Ammon's horn (tissue), 1 donor: ENCODE results near the gene MBP.
"Not testable (repeated sequence)": the region's sequence is repeated elsewhere in the genome, so short reads cannot be mapped to it uniquely, and the experiment has no call there.

ENCODE experiments used
- DNase-seq: peaks from one replicate; pipeline ENCODE4 v3.0.0-alpha.2; 2016; ENCODE audit warnings: low spot score

The MBP gene

DNA sequence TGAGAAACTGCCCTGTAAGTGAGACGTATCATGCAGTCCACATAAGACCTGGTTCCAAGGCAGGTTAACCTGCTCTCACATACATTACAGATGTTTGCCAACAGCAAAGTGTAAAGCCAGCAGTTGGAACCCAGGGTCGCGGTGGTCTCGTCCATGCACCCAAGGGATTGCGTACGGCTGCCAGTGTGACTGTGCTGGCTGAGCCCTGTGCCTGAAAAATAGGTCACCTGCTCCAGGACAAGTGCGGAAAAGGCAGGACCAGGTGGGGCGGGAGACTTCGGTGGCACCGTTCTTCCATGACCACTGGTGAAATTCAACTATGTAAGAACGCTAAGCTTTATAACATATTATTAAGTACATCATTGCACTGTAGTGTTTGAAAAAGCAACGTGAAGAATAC, 110.5 kb downstream of the MBP start:
- no peak for DNase-seq

DNA sequence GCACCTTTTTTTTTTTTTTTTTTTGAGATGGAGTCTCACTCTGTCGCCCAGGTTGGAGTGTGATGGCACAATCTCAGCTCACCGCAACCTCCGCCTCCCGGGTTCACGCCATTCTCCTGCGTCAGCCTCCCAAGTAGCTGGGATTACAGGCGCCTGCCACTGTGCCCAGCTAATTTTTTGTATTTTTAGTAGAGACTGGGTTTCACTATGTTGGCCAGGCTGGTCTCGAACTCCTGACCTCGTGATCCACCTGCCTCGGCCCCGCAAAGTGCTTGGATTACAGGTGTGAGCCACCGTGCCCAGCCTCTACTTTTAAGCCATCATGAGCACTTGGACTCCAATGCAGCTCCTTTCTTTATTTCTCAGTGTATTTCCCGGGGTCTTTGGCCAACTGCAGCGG, 111.1 kb downstream of the MBP start:
- DNase-seq, result not testable (repeated sequence)

DNA sequence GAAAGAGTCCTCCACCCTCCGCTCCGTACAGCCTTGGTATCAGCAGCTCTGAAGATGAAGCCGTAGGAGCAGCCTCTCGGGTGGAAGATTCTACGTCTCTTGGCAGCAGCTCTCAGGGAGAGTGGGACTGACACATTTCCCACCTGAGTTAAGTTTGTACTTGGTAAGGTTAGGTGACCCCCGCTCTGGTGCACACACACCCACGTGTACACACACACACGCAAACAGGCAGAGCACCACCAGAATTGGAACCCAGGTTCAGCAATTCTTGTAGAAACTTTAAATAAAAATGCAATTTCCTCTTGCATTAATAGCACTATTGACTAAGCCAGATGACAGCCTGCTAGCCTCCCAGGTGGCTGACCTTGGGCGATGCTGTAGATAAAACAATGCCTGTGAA, 111.5 kb downstream of the MBP start:
- DNase-seq, result no peak

DNA sequence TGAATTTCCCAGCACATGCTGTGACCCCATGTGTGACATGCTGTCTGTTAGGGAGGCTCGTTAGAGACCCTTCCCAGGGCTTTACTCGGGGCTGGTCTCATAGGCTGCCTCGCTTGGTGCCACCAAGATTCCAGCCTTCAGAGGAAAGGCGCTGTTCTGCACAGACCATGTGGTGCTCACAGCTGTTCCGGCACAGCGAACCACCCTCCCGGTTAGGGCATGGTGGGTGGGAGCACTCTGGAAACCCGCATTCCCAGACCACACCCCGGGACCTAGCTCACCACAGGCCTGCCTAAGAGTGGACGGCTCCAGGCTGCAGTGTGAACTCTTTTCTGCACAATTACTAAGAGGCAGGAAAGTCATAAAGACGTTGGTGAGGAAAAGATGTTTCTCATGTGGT, 112.0 kb downstream of the MBP start:
- DNase-seq, result peak; percentile 75

DNA sequence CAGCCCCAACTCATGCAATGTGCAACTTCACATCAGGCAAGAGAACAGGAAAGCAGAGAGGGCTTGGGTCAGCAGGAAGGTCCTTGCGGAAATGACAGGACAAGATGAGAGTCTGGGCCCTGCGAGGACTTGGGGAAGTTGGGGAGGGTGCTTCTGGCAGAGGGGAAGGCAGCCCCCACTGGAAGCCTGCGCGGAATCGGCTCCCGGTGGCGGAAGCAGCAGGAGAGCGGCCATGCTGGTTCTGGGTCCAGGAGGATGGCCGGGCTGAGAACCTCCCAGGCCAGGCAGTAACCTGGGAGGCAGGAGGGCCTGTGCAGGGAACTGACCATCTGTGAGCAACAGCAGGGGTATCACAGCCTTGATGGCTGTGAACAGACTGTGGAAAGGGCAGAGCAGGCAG, 112.9 kb downstream of the MBP start:
- no peak for DNase-seq

DNA sequence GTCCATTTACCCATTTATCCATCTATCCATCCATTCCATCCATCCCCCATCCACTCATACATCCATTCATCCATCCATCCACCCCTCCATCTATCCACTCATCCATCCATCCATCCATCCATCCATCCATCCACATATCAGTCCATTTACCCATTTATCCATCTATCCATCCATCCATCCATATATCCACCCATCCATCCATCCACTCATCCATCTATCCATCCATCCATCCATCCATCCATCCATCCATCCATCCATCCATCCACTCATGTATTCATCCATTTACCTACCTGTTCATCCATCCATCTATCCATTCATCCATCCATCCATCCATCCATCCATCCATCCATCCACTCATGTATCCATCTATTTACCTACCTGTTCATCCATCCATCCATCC, 113.9 kb downstream of the MBP start:
- DNase-seq, result not testable (repeated sequence)

DNA sequence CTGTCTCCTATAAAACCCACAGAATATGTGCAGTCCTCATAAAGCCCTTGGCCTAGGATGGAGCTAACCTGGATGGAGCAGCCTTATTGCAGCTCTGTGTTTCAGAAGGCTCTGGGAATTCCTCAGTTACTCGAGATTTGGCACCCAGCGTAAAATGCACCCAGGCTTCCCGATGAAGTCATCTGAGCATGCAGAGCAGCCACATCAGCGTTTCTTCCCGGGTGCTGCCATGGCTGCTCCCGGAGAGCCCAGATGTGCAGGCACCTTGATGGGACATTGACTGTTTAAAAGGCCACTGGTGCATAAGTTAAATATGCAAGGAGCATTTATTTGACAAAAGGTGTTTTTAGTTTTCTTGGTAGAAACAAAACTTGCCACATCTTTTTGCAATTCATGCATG, 115.2 kb downstream of the MBP start:
- DNase-seq, result no peak

DNA sequence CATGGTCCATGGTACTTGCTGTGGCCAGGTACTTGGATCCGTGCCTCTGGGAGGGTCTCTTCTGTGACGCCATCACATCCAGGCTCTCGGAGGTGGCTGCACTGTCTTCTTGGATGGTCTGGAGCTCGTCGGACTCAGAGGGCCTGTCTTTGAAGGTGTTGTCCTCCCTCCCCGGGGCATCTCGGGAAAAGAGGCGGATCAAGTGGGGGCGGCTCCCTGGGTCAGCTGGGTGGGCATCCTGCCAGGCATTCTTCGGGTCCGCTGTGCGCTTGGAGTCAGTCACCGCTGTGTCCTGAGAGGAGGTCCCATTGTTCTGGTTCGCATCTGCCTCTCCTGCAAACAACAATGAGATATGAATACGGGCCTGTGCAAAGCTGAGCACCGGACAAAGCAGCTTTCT, 115.6 kb downstream of the MBP start:
- DNase-seq, result peak; percentile 97

DNA sequence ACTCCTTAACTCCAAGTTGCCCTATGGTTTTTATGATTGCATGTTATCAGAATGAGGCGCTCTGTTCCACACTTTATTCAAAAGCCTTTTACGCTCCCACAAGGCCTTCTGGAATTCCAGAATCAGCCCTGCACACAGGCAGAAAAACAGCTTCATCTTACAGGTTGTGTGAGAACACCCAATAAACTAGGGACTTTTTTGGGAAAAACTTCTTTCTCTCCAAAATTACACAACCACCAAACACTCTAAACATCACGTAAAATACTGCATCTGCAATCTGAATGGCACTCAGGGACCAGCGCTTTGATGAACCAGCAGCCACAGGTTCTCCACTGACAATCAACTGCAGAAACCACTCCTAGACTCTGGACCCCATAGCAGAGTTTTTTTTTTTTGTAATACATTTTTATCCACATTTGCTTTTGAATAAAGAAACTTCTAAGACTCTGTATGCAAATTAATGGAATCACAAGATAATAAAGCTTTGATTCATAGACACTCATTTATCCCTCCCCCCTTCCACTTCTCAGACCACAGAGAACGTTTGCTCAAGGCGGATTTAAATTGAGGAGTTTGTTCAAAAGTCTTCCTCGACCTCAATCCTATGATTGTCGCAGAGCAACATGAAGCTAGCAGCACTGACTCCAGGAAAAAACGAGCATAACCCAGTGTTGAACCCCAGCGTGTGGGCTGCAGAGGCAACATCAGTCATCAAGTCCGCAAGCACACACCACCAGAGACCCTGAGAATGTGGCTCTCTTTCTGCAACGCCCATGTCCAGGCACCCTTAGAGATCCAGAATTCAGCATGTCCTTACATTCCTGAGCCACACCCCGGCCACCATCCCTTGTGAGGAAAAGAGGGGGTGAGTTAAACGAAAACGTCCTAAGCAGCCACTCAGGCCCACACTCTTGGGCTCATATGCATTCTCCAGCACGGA, 116.5 kb downstream of the MBP start:
- no peak for DNase-seq

DNA sequence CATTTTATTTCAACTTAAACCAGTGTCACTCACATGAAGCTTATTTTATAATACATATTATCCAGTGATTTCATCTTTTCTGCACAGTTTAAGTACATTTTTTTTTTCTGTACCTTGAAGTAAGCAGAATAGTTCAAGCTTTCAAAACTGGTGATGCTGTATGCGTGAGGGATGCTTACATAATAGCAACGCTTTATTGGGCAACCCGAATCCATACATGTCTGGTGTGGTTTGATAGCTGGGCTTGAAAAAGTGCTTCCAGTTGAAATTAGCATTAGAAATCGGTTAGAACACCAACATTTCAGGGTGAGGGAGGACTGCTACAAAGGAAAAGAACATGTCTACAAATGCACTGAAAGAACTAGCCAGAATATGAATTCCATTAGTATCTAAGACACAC, 117.4 kb downstream of the MBP start:
- no peak for DNase-seq

DNA sequence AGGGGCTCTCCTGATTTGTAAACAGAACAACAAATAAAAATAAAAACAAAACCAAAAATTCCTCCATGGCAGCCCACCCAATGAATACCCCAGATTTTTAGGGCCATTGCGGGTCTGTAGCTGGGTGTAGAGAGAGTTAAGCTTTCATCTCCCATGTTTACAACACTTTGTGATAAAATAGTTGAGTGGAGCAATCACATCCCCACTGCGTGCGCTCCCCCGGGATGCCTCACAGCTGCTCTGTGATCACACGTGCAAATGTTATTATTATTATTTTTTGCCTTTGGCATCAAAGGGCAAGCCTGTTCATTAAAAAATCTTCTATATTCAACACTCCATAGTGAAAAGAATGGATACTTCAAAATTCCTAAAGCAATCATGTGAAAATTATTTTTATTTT, 118.0 kb downstream of the MBP start:
- no peak for DNase-seq

DNA sequence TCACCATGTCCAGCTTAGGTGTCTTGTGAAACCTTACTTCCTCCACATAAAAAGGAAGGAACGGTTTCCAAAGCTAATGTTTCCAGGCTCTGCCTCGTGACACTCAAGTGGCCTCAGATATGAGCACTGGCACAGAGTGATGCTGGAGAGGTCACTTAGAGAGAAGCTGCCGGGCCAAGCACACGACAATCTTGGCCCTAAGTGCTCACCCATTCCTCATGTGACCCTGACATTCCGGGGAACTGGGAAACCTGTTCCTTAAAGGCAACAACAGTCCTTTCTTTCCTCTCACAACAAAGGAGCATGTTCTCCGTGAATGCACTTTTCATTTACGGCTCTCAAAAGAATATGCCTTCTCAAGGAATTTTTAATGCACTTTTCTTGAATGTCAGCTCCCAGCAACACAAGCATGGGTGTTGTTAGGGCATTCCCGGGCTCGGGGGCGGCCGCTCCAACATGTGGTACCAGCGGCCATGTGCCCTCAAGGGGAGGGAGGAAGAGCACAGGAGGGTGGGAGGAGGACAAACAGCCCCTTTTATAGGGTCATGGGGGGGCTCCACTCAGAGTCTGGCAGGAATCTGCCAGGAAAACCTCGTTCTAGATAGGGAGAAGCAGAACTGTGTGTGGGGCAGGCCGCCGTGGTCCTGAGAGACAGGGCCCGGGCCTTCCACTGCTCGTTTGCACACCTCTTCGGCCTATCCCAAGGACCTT, 118.6 kb downstream of the MBP start:
- peak; percentile 83 for DNase-seq

DNA sequence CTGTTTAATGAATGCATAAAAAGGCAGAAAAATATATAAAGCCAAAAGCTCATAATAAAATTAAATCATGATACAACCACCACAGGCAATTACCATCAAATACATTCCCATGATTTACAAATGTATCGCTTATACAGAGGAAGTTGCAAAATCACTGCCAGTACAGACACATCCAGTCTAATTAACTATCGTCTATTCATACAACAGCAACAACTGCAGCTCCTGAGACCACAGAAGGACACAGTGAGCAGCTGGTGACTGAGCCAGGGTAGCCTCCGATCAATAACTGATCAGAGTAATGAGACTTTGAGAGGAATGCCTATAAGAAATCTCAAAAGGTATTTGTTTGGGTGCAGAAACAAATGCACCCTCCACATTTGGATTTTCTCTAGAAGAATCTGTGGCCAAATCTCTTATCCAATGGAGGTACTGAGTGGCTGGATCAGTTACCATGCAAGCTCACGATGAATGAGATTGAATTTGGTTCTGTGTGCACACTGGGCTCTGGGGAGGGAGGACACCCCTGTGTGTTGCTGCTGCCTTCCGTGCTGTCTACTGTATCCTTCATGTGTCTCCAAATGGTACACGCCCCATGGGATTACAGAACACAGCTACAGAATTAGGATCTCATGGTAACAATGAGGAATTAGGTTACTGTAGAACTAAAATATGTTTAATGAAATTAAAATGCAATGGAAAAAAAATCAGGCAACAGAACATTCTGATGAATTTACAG, 119.6 kb downstream of the MBP start:
- DNase-seq, result no peak

DNA sequence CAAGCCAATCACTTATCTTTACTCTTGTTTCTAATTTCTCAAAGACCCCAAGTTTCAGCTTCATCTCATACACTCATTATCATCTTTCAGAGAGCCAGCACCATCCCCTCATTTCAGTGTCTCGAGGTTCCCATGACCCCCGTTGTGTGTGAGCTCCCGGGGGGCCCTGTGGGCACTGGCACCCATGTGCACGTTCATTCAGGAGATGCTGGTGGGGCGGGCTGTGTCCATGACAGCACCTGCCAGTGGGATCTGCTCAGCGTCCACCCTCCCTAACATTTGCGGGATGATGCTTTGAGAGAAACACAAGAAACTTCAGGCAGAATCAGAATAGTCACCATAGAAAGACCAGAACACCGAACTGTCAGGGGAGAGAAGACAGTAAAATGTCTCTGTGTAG, 120.5 kb downstream of the MBP start:
- DNase-seq, result no peak

DNA sequence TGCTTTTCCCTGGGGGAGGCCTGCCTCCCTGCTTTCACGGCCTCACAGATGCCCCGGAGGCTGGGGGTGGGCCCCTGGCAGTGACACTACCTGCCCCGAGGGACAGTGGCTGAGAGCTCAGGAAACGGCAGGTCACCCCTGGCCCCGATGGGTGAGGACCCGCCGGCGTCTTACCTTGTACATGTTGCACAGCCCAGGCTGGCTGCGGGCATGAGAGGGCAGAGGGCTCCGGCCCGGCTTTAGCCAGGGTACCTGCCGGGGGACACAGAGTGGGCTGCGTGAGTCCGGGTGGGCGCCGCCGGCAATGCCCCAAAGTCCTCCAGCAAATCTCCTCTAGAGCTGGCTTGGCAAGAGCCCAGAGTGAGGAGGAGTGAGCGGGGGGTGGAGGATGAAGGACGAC, 122.9 kb downstream of the MBP start:
- no peak for DNase-seq

DNA sequence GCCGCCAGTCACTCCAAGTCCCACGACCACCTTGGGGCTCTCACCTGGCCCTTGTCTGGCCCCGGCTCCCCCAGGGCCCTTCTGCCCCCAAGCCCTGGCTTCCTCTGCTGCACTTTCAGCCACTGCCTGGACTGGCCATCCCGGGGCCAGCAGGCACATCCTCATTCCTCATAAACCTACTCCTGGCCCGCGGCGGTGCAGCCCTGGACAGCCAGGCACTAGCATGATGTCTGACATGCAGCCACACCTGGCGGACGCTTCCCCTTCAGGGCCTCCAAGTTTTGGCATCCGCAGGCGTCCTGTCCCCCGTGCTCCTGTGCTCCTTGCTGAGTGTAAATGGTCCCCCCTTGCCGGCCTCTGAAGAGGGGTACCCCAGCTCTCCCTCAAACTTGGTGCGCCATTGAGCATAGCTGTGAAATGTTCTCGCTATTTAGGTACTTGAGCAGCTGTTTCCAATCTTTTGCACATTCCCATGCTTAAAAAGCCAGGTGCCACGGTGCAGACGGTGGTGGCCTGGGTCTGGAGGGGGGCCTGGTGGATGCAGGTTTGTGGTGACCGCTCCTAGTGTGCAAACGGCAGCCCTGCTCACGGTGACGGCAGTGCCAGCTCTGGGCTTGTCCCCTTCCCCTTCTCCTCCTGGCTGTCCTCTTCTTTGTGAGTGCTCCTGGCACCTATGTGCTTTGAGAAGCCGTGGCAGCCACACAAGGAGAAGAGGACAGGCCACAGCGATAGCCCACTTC, 123.8 kb downstream of the MBP start:
- DNase-seq, result no peak

DNA sequence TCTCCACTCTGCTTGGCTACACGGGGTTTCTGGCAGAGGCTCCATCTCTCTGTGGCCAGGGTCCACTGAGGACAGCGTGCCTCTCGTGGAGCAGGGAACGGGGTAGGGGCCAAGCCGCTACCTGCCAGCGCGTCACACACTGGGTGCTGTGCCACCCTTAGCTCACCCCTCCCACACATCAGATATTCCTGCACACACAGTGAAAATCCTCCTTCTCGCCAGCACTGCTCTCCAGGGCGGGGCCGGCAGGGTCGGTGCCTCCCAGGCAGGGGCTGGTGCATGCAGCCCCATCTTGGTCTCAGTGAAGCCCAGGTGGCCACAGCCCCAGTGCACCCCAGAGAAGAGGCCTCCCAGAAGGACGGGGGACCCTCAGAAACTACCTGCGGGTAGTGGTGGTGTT, 124.6 kb downstream of the MBP start:
- DNase-seq, result no peak

DNA sequence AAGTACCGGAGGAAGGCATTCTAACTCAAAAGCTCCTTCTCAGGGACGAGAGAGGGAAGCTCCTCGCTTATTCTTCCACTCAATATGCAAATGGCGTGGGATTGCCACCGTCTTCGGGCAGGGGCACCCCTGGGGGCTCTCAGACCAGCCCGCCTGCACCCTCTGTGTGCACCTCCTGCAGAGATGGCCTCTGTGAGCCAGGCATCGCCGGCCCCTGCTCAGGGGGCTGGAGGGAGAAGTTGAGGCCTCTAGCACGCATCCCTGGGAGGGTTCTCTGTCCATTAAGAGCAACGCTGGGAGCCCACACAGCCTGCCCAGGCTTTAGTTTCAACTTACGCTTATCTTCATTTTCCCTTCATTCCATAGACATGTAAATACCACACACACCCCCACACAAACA, 125.3 kb downstream of the MBP start:
- no peak for DNase-seq

DNA sequence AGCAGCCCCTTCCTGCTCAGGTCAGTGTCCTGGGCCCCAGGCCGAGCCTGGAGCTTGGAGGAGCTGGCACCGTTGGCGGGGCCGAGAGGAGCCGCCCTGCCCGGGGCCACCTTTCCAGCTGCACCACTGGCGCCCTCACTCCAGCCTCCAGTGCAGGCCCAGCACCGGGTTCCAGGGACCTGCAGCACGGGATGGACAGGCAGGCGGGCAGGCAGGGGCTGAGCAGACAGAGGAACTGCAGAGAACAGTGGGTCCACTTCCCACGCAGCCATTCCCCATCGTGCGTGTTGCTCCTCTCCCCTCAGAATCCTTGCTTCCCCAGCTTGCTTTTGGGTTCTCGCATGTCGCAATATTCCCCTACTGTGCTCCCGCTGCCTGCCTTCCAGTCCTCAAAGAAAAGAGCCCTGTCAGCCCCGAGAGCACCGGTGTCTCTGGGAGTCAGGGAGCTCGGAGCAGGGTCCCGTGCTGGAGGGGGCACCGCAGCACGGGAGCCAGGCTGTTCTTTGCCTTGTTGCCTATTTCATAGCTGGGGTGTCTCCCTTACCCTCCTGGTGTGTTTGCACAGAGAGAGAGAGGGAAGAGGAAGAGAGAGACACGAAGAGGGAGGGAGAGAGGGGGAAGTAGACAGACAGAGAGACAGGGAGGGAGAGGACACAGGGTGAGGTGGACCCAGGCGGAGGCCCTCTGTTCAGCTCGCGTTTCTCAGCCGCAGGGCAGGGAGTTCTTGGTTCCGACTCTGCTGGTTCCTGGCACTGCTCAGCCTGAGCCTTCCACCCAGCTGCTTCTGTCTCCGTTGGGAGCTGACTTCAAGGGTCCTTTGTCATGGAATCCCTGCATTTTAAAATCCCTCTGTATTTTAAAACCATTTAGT, 126.0 kb downstream of the MBP start:
- peak; percentile 72 for DNase-seq

DNA sequence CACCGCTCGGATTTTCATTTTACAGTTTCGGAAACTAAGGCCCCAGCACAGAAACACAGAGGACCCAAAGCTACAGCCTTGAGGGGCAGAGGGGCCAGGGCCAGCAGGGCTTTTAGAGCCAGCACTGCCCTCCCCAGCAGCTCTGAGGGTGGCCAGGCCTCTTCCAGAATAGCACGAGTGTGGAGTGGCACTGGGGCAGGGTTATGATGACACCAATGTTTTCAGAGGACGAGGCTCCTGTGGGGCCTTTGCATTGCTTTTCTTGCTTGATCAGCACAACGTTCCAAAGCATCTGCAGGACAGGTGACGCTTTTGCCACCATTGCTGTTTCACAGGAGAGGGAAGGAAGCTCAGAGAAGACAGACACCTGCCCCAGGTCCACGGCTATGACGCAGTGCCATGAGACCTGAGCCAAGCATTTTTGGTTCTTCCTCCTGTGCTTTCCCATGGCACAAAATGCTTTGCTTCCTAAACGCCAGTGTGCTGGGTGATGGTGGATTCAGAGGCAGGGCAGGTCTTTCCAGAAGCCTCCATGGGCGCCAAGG, 126.9 kb downstream of the MBP start:
- no peak for DNase-seq
